ENCODE measurements around the gene GART. TPM values are rescaled to one million over a fixed set of nuclear protein-coding genes. Genes with fewer than 3 reads are reported as not detected.

GART gene
- total and polyA plus RNA-seq, 2 donors (not counting 3 experiments of a cell fraction or from before 2014, with no cell fraction given), result 12.0 to 112 TPM

GRCh38 chr21:33541105-33541711 is 709 bp downstream of the GART start:
- dilution Hi-C loops (cut with MboI; ENCODE audit: extremely low pct_ligation_motif_present, low sequenced_read_pairs), result no loop called here
- peaks cover 0 to 5% of the 10 kb centered on the region in 2 experiments for H3K36me3 ChIP-seq (ENCODE audit: control insufficient read depth in 2 of 2, extremely low read depth in 1 of 2, insufficient read depth in 2 of 2, low read length in 2 of 2)
- H3K4me1 ChIP-seq (ENCODE audit: control insufficient read depth, extremely low read depth, insufficient read depth, low read length), result peaks cover 25% of the 10 kb centered on the region
- H3K9ac ChIP-seq (replicated peaks; ENCODE audit: extremely low read depth, insufficient read depth, low read length), result peak overlapping the region; percentile 97
- peaks cover 14% of the 10 kb centered on the region for H4K20me1 ChIP-seq (replicated peaks; ENCODE audit: control insufficient read depth, extremely low read depth, insufficient read depth, low read length)
- ChIA-PET POLR2A (interaction anchor here (1.1 to 1.4 kb wide), 2 partner anchors 48 to 61 kb away, joined by 3 read pairs; partner anchors contain the start of genes DONSON and TMEM50B), CTCF (interaction anchor here (1.3 to 1.6 kb wide), 3 partner anchors 27 to 361 kb away, joined by 4 to 8 read pairs (median 5); no protein-coding TSS in a partner anchor)
- FAIRE-seq (no peak), DNase-seq (ENCODE audit: low read depth, low spot score) (no peak)
- intact Hi-C loops (cut with micrococcal nuclease), result loop anchor here (5.0 kb wide), 1 partner anchor 66 kb away; no protein-coding TSS in a partner anchor
- no peaks in the 10 kb centered on the region for H3K27me3 ChIP-seq (ENCODE audit: control insufficient read depth in 2 of 2, insufficient read depth in 2 of 2, low read length in 2 of 2)
- H3K27ac ChIP-seq (ENCODE audit: insufficient read depth, low read depth, low read length), result peak overlapping the region; percentile 93
- H3K4me3 ChIP-seq (replicated peaks in 1 of 3; ENCODE audit: insufficient read depth in 1 of 3, low read depth in 1 of 3, low read length in 3 of 3), result peak overlapping the region; percentile 71 to 85 (median 80)
- H2AFZ ChIP-seq (ENCODE audit: low read depth, low read length), result peak overlapping the region; percentile 53
- H3K9me3 ChIP-seq (replicated peaks; ENCODE audit: control insufficient read depth, insufficient read depth, low read length), result no peaks in the 10 kb centered on the region
- H3K9me1 ChIP-seq (replicated peaks; ENCODE audit: control insufficient read depth, extremely low read depth, insufficient read depth, low read length), result no peaks in the 10 kb centered on the region
- TF ChIP-seq FOS (IDR thresholded peaks at IDR 0.05; ENCODE audit: borderline replicate concordance, insufficient read depth, low read length), result no peak
- no peak for TF ChIP-seq EZH2 (IDR thresholded peaks at IDR 0.05; ENCODE audit: borderline replicate concordance, low read depth, low read length, severe bottlenecking)
- TF ChIP-seq POLR2A (IDR thresholded peaks at IDR 0.05; ENCODE audit: low read depth, low read length), result no peak
- no peak for TF ChIP-seq MAX (IDR thresholded peaks at IDR 0.05; ENCODE audit: insufficient read depth, insufficient read length)
- TF ChIP-seq POLR2AphosphoS5 (IDR thresholded peaks at IDR 0.05; ENCODE audit: insufficient read depth, low read depth, low read length), result no peak
- TF ChIP-seq GATA2 (IDR thresholded peaks at IDR 0.05; ENCODE audit: insufficient read depth, insufficient read length, low read depth, low read length), result no peak
- no peak for TF ChIP-seq CTCF (IDR thresholded peaks at IDR 0.05; ENCODE audit: extremely low read depth in 1 of 2, insufficient read depth in 1 of 2, low read depth in 1 of 2, low read length in 2 of 2)
- TF ChIP-seq MYC (IDR thresholded peaks at IDR 0.05; ENCODE audit: low read depth, low read length), result no peak
- TF ChIP-seq JUN (IDR thresholded peaks at IDR 0.05; ENCODE audit: borderline replicate concordance, insufficient read depth, insufficient read length, low read depth), result no peak
- peak overlapping the region; percentile 76 for H3K4me2 ChIP-seq (ENCODE audit: insufficient read depth, low read length)
- no TSS peak for BruUV-seq (replicated peaks)
- peaks cover 69% of the 10 kb centered on the region for H3K79me2 ChIP-seq (ENCODE audit: control insufficient read depth, insufficient read depth, low read length)

All from endothelial cell of umbilical vein (primary cell).